Nephron progenitor cell (in vitro differentiated cells): Measurements from ENCODE around the gene TMEM41A.

Experiments used
- DNase-seq: peaks from one replicate; pipeline ENCODE4 v3.0.0; 2021
- H3K27ac Mint-ChIP-seq: 2 replicates; pipeline ENCODE4 v1.8.0; 2021; ENCODE audit warnings: mild to moderate bottlenecking, moderate library complexity, mixed read lengths
- H3K27me3 Mint-ChIP-seq: 2 replicates; pipeline ENCODE4 v1.8.0; 2021; ENCODE audit warnings: mild to moderate bottlenecking, low read depth, mixed read lengths; ENCODE audit not compliant: poor library complexity
- H3K36me3 Mint-ChIP-seq: 2 replicates; pipeline ENCODE4 v1.8.0; 2021; ENCODE audit warnings: low read depth, mixed read lengths
- H3K4me1 Mint-ChIP-seq: 2 replicates; pipeline ENCODE4 v1.8.0; 2021; ENCODE audit warnings: mixed read lengths
- H3K4me3 Mint-ChIP-seq: 2 replicates; pipeline ENCODE4 v1.8.0; 2021; ENCODE audit warnings: mild to moderate bottlenecking, moderate library complexity, mixed read lengths
- H3K9me3 Mint-ChIP-seq: 2 replicates; pipeline ENCODE4 v1.8.0; 2021; ENCODE audit warnings: mild to moderate bottlenecking, moderate library complexity, mixed read lengths
- TF ChIP-seq, protein P1 (sequence below): fragments of 200-600 bp; sonication (generic); IDR thresholded peaks from 2 replicates; pipeline ENCODE4 v1.5.0; 2021; ENCODE audit warnings: antibody characterized with exemption

Gene TMEM41A

DNA sequence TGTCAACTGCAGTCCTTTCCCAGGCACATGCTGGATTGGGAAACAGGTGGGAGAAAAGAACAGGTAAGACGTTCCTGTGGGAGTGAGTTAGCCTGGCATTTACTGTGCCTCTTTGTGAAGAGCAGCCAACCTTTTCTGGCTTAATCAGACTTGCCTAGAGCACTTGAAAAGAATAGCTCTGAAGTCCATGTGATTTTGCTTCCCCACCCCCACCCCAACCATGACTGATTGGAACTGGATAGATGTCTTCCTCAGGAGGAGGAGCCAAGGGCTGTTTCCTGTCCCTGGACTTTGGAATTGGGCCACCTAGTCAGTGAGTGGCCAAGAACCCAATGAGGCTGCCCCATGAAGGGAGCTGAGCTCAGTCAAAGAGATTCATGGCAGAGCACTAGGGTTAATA is 4.7 kb upstream of the TMEM41A start:
- peaks cover 26% of the 10 kb centered on the region for H3K4me1 Mint-ChIP-seq
- no peaks in the 10 kb centered on the region for H3K36me3 Mint-ChIP-seq
- no peak overlapping the region for H3K4me3 Mint-ChIP-seq
- no peak for DNase-seq
- TF ChIP-seq, protein P1, sequence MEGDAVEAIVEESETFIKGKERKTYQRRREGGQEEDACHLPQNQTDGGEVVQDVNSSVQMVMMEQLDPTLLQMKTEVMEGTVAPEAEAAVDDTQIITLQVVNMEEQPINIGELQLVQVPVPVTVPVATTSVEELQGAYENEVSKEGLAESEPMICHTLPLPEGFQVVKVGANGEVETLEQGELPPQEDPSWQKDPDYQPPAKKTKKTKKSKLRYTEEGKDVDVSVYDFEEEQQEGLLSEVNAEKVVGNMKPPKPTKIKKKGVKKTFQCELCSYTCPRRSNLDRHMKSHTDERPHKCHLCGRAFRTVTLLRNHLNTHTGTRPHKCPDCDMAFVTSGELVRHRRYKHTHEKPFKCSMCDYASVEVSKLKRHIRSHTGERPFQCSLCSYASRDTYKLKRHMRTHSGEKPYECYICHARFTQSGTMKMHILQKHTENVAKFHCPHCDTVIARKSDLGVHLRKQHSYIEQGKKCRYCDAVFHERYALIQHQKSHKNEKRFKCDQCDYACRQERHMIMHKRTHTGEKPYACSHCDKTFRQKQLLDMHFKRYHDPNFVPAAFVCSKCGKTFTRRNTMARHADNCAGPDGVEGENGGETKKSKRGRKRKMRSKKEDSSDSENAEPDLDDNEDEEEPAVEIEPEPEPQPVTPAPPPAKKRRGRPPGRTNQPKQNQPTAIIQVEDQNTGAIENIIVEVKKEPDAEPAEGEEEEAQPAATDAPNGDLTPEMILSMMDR = no peak
- no peaks in the 10 kb centered on the region for H3K9me3 Mint-ChIP-seq
- H3K27me3 Mint-ChIP-seq = peaks cover 50% of the 10 kb centered on the region
- no peak overlapping the region for H3K27ac Mint-ChIP-seq

DNA sequence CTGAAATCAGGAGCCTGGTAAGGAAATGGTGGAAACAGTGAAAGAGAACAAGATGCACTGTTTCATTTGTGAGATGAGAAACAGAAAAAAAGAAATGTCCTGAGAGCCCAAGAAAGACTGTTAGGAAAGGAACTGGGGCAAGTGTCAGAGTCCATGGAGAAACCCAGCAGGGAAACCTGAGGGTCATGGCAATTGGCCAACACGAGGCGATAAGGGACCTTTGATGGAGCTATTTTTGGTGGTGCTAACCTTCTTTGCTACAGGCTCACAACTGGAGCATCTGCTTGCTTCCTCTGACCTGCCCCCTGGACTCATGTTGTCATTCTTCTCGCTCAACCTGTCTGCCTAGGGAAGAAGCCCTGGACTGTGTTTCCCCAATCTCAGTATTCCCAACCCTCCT is 4.2 kb upstream of the TMEM41A start:
- TF ChIP-seq, protein P1 = no peak
- Mint-ChIP-seq H3K27me3 (peaks cover 50% of the 10 kb centered on the region), H3K4me3 (no peak overlapping the region), H3K9me3 (no peaks in the 10 kb centered on the region), H3K27ac (no peak overlapping the region), H3K36me3 (no peaks in the 10 kb centered on the region), H3K4me1 (peaks cover 25% of the 10 kb centered on the region)
- no peak for DNase-seq

DNA sequence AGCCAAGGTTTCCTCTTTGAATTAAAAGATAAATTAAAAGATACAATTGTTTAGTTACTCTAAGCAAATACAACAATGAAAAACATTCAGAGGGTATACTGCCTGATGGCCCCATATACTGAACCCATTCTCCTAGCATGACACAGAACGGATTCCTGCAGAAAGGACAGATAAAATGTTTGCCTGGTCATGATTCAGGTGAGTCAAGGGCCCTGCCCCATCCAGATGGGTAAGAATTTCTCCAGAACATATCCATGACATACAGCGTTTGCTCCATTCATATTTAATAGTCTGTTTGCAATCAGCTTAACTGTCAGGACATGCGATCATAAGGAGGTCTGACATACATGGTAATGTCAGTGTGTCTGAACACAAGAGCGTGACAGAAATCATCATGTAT is 8.6 kb downstream of the TMEM41A start:
- Mint-ChIP-seq H3K4me3 (no peak overlapping the region), H3K9me3 (no peaks in the 10 kb centered on the region), H3K27me3 (peaks cover 5% of the 10 kb centered on the region), H3K36me3 (peaks cover 45% of the 10 kb centered on the region), H3K4me1 (no peaks in the 10 kb centered on the region), H3K27ac (no peak overlapping the region)
- TF ChIP-seq, protein P1 = no peak
- no peak for DNase-seq

DNA sequence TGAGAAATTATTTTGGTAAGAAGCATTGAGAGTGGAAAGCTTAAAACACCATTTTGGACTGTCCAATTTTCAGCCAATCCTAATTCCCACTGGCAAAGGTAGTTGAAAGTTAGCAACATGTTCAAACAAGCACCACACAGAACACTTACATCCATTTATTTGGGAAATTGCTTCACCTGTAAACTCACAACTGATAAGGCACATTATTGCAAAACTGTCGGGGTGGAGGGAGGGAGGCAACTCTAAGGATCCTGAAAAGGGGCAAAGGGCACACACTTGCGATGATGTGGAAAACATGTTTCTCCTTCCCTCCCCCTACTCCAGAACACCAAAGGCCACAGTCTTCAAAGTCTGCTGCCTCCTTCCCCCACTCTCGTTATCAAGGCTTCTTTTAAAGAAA is 9.4 kb downstream of the TMEM41A start:
- Mint-ChIP-seq H3K9me3 (no peaks in the 10 kb centered on the region), H3K27ac (no peak overlapping the region), H3K36me3 (peaks cover 38% of the 10 kb centered on the region), H3K27me3 (peaks cover 6% of the 10 kb centered on the region), H3K4me1 (no peaks in the 10 kb centered on the region), H3K4me3 (no peak overlapping the region)
- no peak for DNase-seq
- TF ChIP-seq, protein P1 = no peak

DNA sequence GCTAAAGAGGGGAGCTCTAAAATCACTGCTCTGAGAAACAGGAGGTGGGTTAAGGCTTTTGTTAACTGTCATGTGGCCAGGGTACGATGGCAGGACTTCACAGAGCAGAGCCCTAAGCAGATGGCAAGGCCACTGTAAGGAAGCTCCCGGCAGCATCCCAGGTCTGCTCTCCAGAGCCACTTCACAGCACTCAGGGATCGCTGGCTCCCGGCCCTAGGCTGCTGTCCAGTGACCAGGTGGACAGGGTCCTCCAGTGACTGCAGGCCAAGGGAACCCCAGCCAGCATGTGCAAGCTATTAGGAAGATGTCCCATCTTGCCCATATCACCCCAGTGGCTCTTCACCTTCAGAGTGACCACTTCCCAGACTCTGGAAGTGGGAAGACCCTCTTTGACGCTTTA is 10.4 kb downstream of the TMEM41A start:
- H3K9me3 Mint-ChIP-seq = no peaks in the 10 kb centered on the region
- no peak for DNase-seq
- TF ChIP-seq, protein P1 = no peak
- no peak overlapping the region for H3K27ac Mint-ChIP-seq
- H3K4me1 Mint-ChIP-seq = no peaks in the 10 kb centered on the region
- H3K4me3 Mint-ChIP-seq = no peak overlapping the region
- peaks cover 31% of the 10 kb centered on the region for H3K36me3 Mint-ChIP-seq
- peaks cover 6% of the 10 kb centered on the region for H3K27me3 Mint-ChIP-seq

DNA sequence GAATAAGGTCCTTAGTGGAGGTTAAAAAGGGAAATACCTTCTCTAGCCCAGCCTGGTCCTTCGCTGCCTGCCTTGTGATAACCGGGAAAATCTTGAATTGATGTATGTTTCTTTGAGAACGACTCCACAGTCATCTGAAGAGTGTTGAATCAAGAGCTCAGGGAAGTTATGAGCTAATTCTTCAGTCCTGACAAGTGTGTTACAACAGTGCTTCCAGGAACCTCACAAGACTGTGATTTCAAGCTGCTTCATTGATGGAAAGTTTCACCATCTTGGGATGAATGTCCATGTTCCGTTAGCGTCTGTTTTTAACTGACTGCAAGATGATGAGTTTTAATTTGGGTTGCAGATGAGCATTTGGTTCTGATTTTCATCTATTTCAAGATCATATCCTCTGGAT is 12.4 kb downstream of the TMEM41A start:
- TF ChIP-seq, protein P1 = no peak
- Mint-ChIP-seq H3K36me3 (peaks cover 40% of the 10 kb centered on the region), H3K4me1 (no peaks in the 10 kb centered on the region), H3K27ac (no peak overlapping the region), H3K9me3 (no peaks in the 10 kb centered on the region), H3K27me3 (peaks cover 6% of the 10 kb centered on the region), H3K4me3 (no peak overlapping the region)
- DNase-seq = no peak
